IMR-90 (cell line): Measurements from ENCODE around the gene ZFR2. TPM values are rescaled to one million over a fixed set of nuclear protein-coding genes. Genes with fewer than 3 reads are reported as not detected.

Experiments
- ATAC-seq: fragments of 200-7000 bp; cut with Tn5 transposase; 2 replicates; pipeline ENCODE4 v1.9.1; 2020; ENCODE audit warnings: low read depth, mild to moderate bottlenecking, moderate library complexity
- BruUV-seq: library from RNA; stranded (reverse); fragments of 400-500 nt; replicated peaks from 2 replicates; lab custom pipeline; 2021; lab: Mats Ljungman, UMichigan
- CTCF ChIA-PET: fragments of 300-600 bp; formaldehyde crosslinking; extraction: SDS; loops from one replicate; lab custom pipeline; 2021; ENCODE audit warnings: antibody characterized with exemption; lab: Yijun Ruan, JAX
- POLR2A ChIA-PET: fragments of 300-600 bp; sonication (Branson Sonifier 250); formaldehyde crosslinking; loops from one replicate; lab custom pipeline; 2022; ENCODE audit warnings: antibody characterized with exemption; ENCODE audit not compliant: unreplicated experiment; lab: Charles Lee
- DNase-seq: peaks from one replicate; pipeline ENCODE4 v3.0.0; 2013
- H2AFZ ChIP-seq: replicated peaks from 2 replicates; pipeline ENCODE3; 2013; ENCODE audit warnings: low read length, mild to moderate bottlenecking; ENCODE audit not compliant: poor library complexity
- H2AK5ac ChIP-seq: 2 replicates; pipeline ENCODE4 v1.6.1; 2013; ENCODE audit warnings: low read depth, low read length, inconsistent platforms
- H2AK9ac ChIP-seq: replicated peaks from 2 replicates; pipeline ENCODE3; 2013; ENCODE audit warnings: mild to moderate bottlenecking, low read depth, low read length, moderate library complexity; ENCODE audit not compliant: poor library complexity
- H2BK120ac ChIP-seq: 2 replicates; pipeline ENCODE4 v1.6.1; 2013; ENCODE audit warnings: low read depth, low read length, inconsistent platforms
- H2BK15ac ChIP-seq: 3 replicates; pipeline ENCODE4 v1.6.1; 2013; ENCODE audit warnings: low read depth, low read length, inconsistent platforms
- H2BK20ac ChIP-seq: 2 replicates; pipeline ENCODE4 v1.6.1; 2013; ENCODE audit warnings: low read depth, mild to moderate bottlenecking, inconsistent platforms, low read length, moderate library complexity
- H2BK5ac ChIP-seq: 2 replicates; pipeline ENCODE4 v1.6.1; 2013; ENCODE audit warnings: mild to moderate bottlenecking, low read depth, low read length, inconsistent platforms; ENCODE audit not compliant: poor library complexity, severe bottlenecking
- H3K14ac ChIP-seq: replicated peaks from 2 replicates; pipeline ENCODE4 v1.6.1; 2013; ENCODE audit warnings: low read depth, low read length, inconsistent platforms
- H3K18ac ChIP-seq: 2 replicates; pipeline ENCODE4 v1.6.1; 2013; ENCODE audit warnings: low read depth, low read length, control low read depth
- H3K23ac ChIP-seq: 2 replicates; pipeline ENCODE4 v1.6.1; 2013; ENCODE audit warnings: low read depth, low read length, inconsistent platforms
- H3K27ac ChIP-seq: 2 replicates; pipeline ENCODE4 v1.5.1; 2013; ENCODE audit warnings: mild to moderate bottlenecking, control low read depth, low read length; ENCODE audit not compliant: insufficient read depth
- H3K27me3 ChIP-seq: 2 replicates; pipeline ENCODE4 v1.6.1; 2013; ENCODE audit warnings: low read length; ENCODE audit not compliant: control insufficient read depth, insufficient read depth
- H3K36me3 ChIP-seq: 2 replicates; pipeline ENCODE4 v1.6.1; 2013; ENCODE audit warnings: low read length, mixed read lengths; ENCODE audit not compliant: control insufficient read depth, insufficient read depth
- H3K4ac ChIP-seq: 2 replicates; pipeline ENCODE4 v1.6.1; 2013; ENCODE audit warnings: low read depth, low read length, inconsistent platforms
- H3K4me1 ChIP-seq: 2 replicates; pipeline ENCODE4 v1.6.1; 2013; ENCODE audit warnings: low read length, mixed read lengths; ENCODE audit not compliant: control insufficient read depth, insufficient read depth
- H3K4me2 ChIP-seq: 2 replicates; pipeline ENCODE4 v1.6.1; 2013; ENCODE audit warnings: low read depth, mild to moderate bottlenecking, control low read depth, low read length, moderate library complexity
- H3K4me3 ChIP-seq: 2 replicates; pipeline ENCODE4 v1.5.1; 2013; ENCODE audit warnings: low read depth, mild to moderate bottlenecking, control low read depth, low read length, moderate library complexity; ENCODE audit not compliant: insufficient read depth
- H3K56ac ChIP-seq: 2 replicates; pipeline ENCODE4 v1.6.1; 2013; ENCODE audit warnings: low read length, inconsistent platforms; ENCODE audit not compliant: insufficient read depth; ENCODE audit errors: extremely low read depth
- H3K79me1 ChIP-seq, 2 experiments: 2 replicates each; pipeline ENCODE4 v1.6.1; 2013; ENCODE audit warnings: low read length in 2 of 2, inconsistent platforms in 1 of 2, low read depth in 1 of 2
- H3K9ac ChIP-seq: 2 replicates; pipeline ENCODE4 v1.6.1; 2013; ENCODE audit warnings: low read depth, low read length, control low read depth
- H3K9me1 ChIP-seq: 2 replicates; pipeline ENCODE4 v1.6.1; 2013; ENCODE audit warnings: low read length, inconsistent platforms; ENCODE audit not compliant: insufficient read depth
- H3K9me3 ChIP-seq: 2 replicates; pipeline ENCODE4 v1.6.1; 2013; ENCODE audit warnings: low read length; ENCODE audit not compliant: control insufficient read depth, insufficient read depth
- H4K20me1 ChIP-seq: 2 replicates; pipeline ENCODE4 v1.6.1; 2013; ENCODE audit warnings: low read length, inconsistent platforms; ENCODE audit not compliant: insufficient read depth
- H4K5ac ChIP-seq: 2 replicates; pipeline ENCODE4 v1.6.1; 2013; ENCODE audit warnings: mild to moderate bottlenecking, low read depth, low read length, control low read depth
- H4K8ac ChIP-seq, 2 experiments: 2 replicates each; pipeline ENCODE4 v1.6.1; 2013; ENCODE audit warnings: low read depth in 2 of 2, low read length in 2 of 2, control low read depth in 1 of 2, inconsistent platforms in 1 of 2
- H4K91ac ChIP-seq: 2 replicates; pipeline ENCODE4 v1.6.1; 2013; ENCODE audit warnings: low read depth, low read length, inconsistent platforms; ENCODE audit not compliant: insufficient read depth
- BHLHE40 ChIP-seq: fragments of 150-350 bp; IDR thresholded peaks from 2 replicates; pipeline ENCODE4 v1.6.1; 2016; ENCODE audit warnings: mild to moderate bottlenecking, low read depth, low read length
- CEBPB ChIP-seq: IDR thresholded peaks from 2 replicates; pipeline ENCODE4 v1.6.1; 2012; ENCODE audit warnings: low read depth, low read length, improper control_type of control experiment
- CHD1 ChIP-seq: IDR thresholded peaks from 2 replicates; pipeline ENCODE4 v1.6.1; 2012; ENCODE audit warnings: low read depth, low read length, improper control_type of control experiment
- CTCF ChIP-seq: conservative IDR thresholded peaks from 2 replicates; pipeline ENCODE4 v1.5.1; 2012; ENCODE audit warnings: mild to moderate bottlenecking, low read depth, low read length, improper control_type of control experiment
- ELK1 ChIP-seq: fragments of 150-350 bp; IDR thresholded peaks from 2 replicates; pipeline ENCODE4 v1.6.1; 2016; ENCODE audit warnings: low read depth, mild to moderate bottlenecking, low read length, moderate library complexity, borderline replicate concordance
- FOS ChIP-seq: fragments of 150-350 bp; IDR thresholded peaks from 2 replicates; pipeline ENCODE4 v1.6.1; 2016; ENCODE audit warnings: low read depth, low read length
- MAFK ChIP-seq: IDR thresholded peaks from 2 replicates; pipeline ENCODE4 v1.6.1; 2012; ENCODE audit warnings: low read depth, low read length, improper control_type of control experiment
- MAZ ChIP-seq: IDR thresholded peaks from 2 replicates; pipeline ENCODE4 v1.6.1; 2012; ENCODE audit warnings: low read depth, mild to moderate bottlenecking, low read length, improper control_type of control experiment, moderate library complexity, borderline replicate concordance
- MXI1 ChIP-seq: IDR thresholded peaks from 2 replicates; pipeline ENCODE4 v1.6.1; 2012; ENCODE audit warnings: low read depth, mild to moderate bottlenecking, low read length, moderate library complexity, borderline replicate concordance
- NFE2L2 ChIP-seq: fragments of 150-350 bp; IDR thresholded peaks from 2 replicates; pipeline ENCODE4 v1.6.1; 2016; ENCODE audit warnings: low read depth, mild to moderate bottlenecking, low read length
- POLR2A ChIP-seq: IDR thresholded peaks from 2 replicates; pipeline ENCODE4 v1.6.1; 2012; ENCODE audit warnings: mild to moderate bottlenecking, low read depth, low read length
- RAD21 ChIP-seq: IDR thresholded peaks from 2 replicates; pipeline ENCODE4 v1.6.1; 2012; ENCODE audit warnings: low read length, improper control_type of control experiment
- RCOR1 ChIP-seq: IDR thresholded peaks from 2 replicates; pipeline ENCODE4 v1.6.1; 2012; ENCODE audit warnings: mild to moderate bottlenecking, low read length, improper control_type of control experiment; ENCODE audit not compliant: insufficient replicate concordance
- SMC3 ChIP-seq: fragments of 150-350 bp; IDR thresholded peaks from 2 replicates; pipeline ENCODE4 v1.6.1; 2016; ENCODE audit warnings: low read depth, mild to moderate bottlenecking, antibody characterized with exemption, low read length, moderate library complexity
- WGBS, 2 experiments: methylation state at CpG; one replicate each; pipeline versions ENCODE4 v1.1.5 to v1.1.7; 2013; ENCODE audit warnings: missing lambda C conversion rate in 2 of 2; ENCODE audit not compliant: insufficient read length in 1 of 2; ENCODE audit errors: extremely low coverage in 2 of 2; 5-methylcytosine and 5-hydroxymethylcytosine counted together
- dilution Hi-C: fragments of 300-500 bp; cut with HindIII; formaldehyde crosslinking; loops from one replicate; pipeline ENCODE4 v1.14.3; 2018; ENCODE audit warnings: low sequenced_read_pairs; ENCODE audit not compliant: unreplicated experiment
- in situ Hi-C: fragments of 300-500 bp; cut with MboI; formaldehyde crosslinking; loops from 3 replicates; pipeline ENCODE4 v1.14.3; 2019; ENCODE audit warnings: low sequenced_read_pairs, inconsistent platforms, mixed read lengths
- intact Hi-C: fragments of 100-400 bp; cut with micrococcal nuclease; formaldehyde crosslinking; loops from 2 replicates; pipeline ENCODE4 v1.10.0; 2022
- polyA plus RNA-seq, 3 experiments: library from polyadenylated mRNA; depleted of rRNA; stranded (reverse); fragments of >200 nt; gene quantifications; 2 replicates each; pipeline ENCODE4 v1.2.3, GENCODE V29; 2012; ENCODE audit warnings: low replicate concordance in 1 of 3
- total RNA-seq: library from RNA; depleted of rRNA; stranded (reverse); fragments of >200 nt; gene quantifications from 2 replicates; pipeline ENCODE4 v1.2.3, GENCODE V29; 2012

ZFR2 gene
- total and polyA plus RNA-seq, 2 of the 4 experiments (the other 2 are of a cell fraction) = 0.19 TPM; not detected in 1

GRCh38 chr19:3821156-3821555, 47.7 kb downstream of the ZFR2 start:
- Histone ChIP-seq H3K9me3 (no peaks in the 10 kb centered on the region), H3K27ac (no peak overlapping the region), H2AFZ (no peak overlapping the region), H4K91ac (no peak overlapping the region), H3K4ac (no peak overlapping the region), H3K18ac (no peak overlapping the region), H2BK20ac (no peak overlapping the region), H4K20me1 (no peaks in the 10 kb centered on the region), H2BK15ac (no peak overlapping the region), H2BK120ac (no peak overlapping the region), H3K56ac (no peak overlapping the region), H4K5ac (no peak overlapping the region), H3K4me2 (no peak overlapping the region), H3K4me3 (no peak overlapping the region), H3K14ac (no peak overlapping the region), H3K27me3 (peaks cover 12% of the 10 kb centered on the region; the same call in 1 of the 2 replicates), H2AK9ac (no peak overlapping the region), H3K9me1 (0 out of 2 replicates have a peak, but pooled peaks cover 2% of the 10 kb centered on the region), H3K79me1 (no peaks in the 10 kb centered on the region), H2AK5ac (no peak overlapping the region), H3K23ac (no peak overlapping the region), H3K36me3 (no peaks in the 10 kb centered on the region), H4K8ac (no peak overlapping the region), H2BK5ac (no peak overlapping the region), H3K4me1 (no peaks in the 10 kb centered on the region), H3K9ac (no peak overlapping the region)
- dilution Hi-C loops (no loop called here), in situ Hi-C loops (no loop called here), intact Hi-C loops (loop anchor here (5.0 kb wide), 1 partner anchor 154 kb away; no protein-coding TSS in a partner anchor)
- no TSS peak for BruUV-seq
- ChIA-PET CTCF (no interaction called here), POLR2A (no interaction called here)
- ATAC-seq (no peak), DNase-seq (no peak)
- TF ChIP-seq FOS (no peak), MAZ (no peak), ELK1 (no peak), CHD1 (no peak), POLR2A (no peak), CEBPB (no peak), RCOR1 (no peak), BHLHE40 (no peak), RAD21 (no peak), NFE2L2 (no peak), CTCF (no peak), SMC3 (no peak), MXI1 (no peak), MAFK (no peak)
- 78% methylated on average over 8 of the region's 23 CpGs; no CpG with 5 or more reads in 1 of the 2 experiments for WGBS, 2 experiments
